HG03520 (cell line): Measurements from ENCODE around the gene STAC3.
"Not testable (repeated sequence)": the region's sequence is repeated elsewhere in the genome, so short reads cannot be mapped to it uniquely, and the experiment has no call there.

ENCODE experiments used
- ATAC-seq: cut with Tn5 transposase; IDR thresholded peaks from one replicate; pipeline ENCODE4 v1.9.1; 2021; ENCODE audit warnings: mild to moderate bottlenecking, moderate library complexity; ENCODE audit not compliant: unreplicated experiment

Gene STAC3

GRCh38 chr12:57250956-57251355 lies at the start of gene STAC3:
STAC3 (minus strand) TSS chr12:57251187; CDS start chr12:57249636, 1,551 bp downstream.
- no peak for ATAC-seq

GRCh38 chr12:57299514-57300016 lies 48.6 kb upstream of the STAC3 start:
- no peak for ATAC-seq

GRCh38 chr12:57296291-57296690 lies 45.3 kb upstream of the STAC3 start:
- ATAC-seq = no peak

GRCh38 chr12:57282073-57282472 lies 31.1 kb upstream of the STAC3 start:
- not testable (repeated sequence) for ATAC-seq

- ATAC-seq = peak; percentile 92
These were observed 29.4 kb upstream of the STAC3 start for GRCh38 chr12:57280211-57281062.

- ATAC-seq = no peak
These were observed 27.7 kb upstream of the STAC3 start for GRCh38 chr12:57278465-57279381.

GRCh38 chr12:57276935-57277563 lies 26.1 kb upstream of the STAC3 start:
- no peak for ATAC-seq

GRCh38 chr12:57276233-57276632 lies 25.2 kb upstream of the STAC3 start:
- ATAC-seq = not testable (repeated sequence)

GRCh38 chr12:57273516-57273915 lies 22.5 kb upstream of the STAC3 start:
- no peak for ATAC-seq

- ATAC-seq = no peak
These were observed 21.6 kb upstream of the STAC3 start for GRCh38 chr12:57272337-57273151.

GRCh38 chr12:57270966-57271470 lies 20.0 kb upstream of the STAC3 start:
- no peak for ATAC-seq

GRCh38 chr12:57268264-57268663 lies 17.3 kb upstream of the STAC3 start:
- no peak for ATAC-seq

- ATAC-seq = no peak
These were observed 15.7 kb upstream of the STAC3 start for GRCh38 chr12:57266681-57267080.

- ATAC-seq = no peak
These were observed 12.1 kb upstream of the STAC3 start for GRCh38 chr12:57263096-57263495.

GRCh38 chr12:57262126-57262822 lies 11.3 kb upstream of the STAC3 start:
- ATAC-seq = no peak

- ATAC-seq = no peak
These were observed 10.5 kb upstream of the STAC3 start for GRCh38 chr12:57261428-57261865.

GRCh38 chr12:57260366-57260765 lies 9.4 kb upstream of the STAC3 start:
- no peak for ATAC-seq

GRCh38 chr12:57258977-57259970 lies 8.3 kb upstream of the STAC3 start:
- ATAC-seq = no peak
